NCI-H345 (cell line): ENCODE data around the gene C17orf58.

Source experiments
- DNase-seq: peaks from one replicate; lab custom pipeline; 2025; lab: John Stamatoyannopoulos, UW

The C17orf58 gene

DNA sequence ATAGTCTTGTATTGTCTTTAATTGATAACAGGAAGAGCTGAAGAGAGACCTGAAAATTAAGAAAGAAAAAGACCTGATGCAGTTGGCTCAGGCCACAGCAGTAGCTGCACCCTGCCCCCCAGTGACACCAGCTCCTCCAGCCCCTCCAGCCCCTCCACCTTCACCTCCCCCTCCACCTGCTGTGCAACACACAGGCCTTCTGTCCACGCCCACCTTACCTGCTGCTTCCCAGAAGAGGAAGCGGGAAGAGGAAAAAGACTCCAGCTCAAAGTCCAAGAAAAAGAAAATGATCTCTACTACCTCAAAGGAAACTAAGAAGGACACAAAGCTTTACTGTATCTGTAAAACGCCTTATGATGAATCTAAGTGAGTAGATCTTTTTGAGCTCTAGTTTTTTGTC lies 36.8 kb downstream of the C17orf58 start:
- DNase-seq, result no peak

DNA sequence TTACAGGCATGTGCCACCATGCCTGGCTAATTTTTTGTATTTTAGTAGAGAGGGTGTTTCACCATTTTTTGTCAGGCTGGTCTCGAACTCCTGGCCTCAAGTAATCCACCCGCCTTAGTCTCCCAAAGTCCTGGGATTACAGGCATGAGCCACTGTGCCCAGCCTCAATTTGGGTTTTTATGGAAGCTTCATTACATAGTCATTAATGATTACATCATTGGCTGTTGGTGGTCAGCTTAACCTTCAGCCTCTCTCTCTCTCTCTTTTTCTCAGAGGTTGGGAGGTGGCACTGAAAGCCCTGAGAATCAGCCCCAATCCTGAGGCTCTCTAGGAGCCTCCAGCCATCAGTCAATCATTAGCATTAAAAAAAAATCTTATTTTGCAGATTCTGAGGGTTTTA lies 45.3 kb downstream of the C17orf58 start:
- no peak for DNase-seq

DNA sequence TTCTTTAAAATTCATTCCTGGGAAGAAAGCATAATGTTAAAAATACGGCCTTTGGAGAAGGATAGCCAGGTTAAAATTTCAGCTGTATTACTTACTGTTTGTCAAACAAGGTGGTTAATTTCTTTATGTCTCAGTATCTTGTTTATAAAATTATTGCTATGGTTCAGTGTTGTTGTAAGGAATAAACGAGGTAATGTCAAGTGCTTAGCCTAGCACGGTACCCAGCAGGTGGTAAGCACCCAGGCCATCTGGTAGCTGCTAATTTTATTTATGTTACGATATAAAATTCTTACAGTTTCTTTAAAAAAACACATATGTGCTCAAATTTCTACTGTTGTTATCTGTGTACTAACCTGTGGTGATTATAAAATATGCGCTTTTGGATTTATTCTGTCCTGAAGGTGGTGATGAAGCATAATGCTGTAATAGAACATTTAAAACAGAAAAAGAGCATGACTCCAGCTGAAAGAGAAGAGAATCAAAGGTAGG lies 48.9 kb downstream of the C17orf58 start:
- no peak for DNase-seq

DNA sequence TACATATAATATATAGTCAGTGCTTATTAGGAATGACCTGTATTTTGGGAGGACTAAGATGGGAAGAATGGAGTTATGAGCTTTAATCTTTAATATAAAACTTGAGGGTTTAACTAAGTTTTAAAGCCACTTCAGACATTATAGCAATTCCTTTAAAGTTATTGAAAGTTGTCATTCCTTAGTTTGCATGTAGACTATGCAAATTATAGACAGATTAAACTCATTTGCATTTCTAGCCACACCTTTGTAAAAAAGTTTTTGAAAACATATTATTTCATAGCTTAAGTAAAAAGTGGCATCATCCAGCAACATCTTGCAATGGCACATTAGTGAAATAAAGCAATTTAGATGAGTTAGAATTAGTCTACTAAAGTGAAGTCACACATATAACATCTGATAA lies 49.8 kb downstream of the C17orf58 start:
- no peak for DNase-seq

DNA sequence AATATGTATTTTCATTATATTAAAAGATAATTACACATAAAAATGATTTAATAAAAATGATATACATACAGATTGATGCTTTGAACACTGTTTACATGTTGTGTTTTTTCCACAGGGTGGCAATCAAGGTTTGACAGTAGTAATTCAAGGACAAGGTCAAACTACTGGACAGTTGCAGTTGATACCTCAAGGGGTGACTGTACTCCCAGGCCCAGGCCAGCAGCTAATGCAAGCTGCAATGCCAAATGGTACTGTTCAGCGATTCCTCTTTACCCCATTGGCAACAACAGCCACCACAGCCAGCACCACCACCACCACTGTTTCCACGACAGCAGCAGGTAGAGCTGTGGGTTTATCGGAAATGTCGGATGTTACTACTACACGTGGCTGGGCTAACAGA lies 52.2 kb downstream of the C17orf58 start:
- DNase-seq, result no peak

DNA sequence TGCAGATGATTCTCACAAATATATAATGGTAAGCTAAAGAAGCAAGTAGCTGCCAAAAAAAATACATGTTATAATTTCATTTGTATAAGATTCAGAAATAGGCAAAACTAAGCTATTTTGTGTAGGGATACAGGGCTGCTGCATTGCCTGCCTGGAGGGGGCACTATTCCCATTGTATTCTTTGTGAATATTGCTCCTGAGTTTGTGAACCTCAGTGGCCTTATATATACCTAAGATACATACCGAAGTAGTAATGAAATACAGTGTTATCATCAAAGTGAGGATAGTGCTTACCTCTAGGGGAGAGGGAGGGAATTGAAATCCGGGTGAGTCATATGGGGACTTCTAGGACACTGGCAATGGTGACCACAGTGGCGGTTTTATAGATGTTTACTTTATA lies 53.5 kb downstream of the C17orf58 start:
- DNase-seq, result no peak
